NB4 (cell line): ENCODE measurements around the gene KRTAP9-1.

Experiments used
- DNase-seq: peaks from one replicate; pipeline ENCODE4 v3.0.0; 2010; ENCODE audit warnings: low read depth
- H3K4me3 ChIP-seq: one replicate; pipeline ENCODE4 v1.5.1; 2011; ENCODE audit warnings: mild to moderate bottlenecking, low read depth, low read length, moderate library complexity
- CTCF ChIP-seq: IDR thresholded peaks from one replicate; pipeline ENCODE4 v1.5.1; 2012; ENCODE audit warnings: low read depth, low read length
- MAX ChIP-seq: IDR thresholded peaks from 2 replicates; pipeline ENCODE4 v1.6.1; 2011; ENCODE audit warnings: low read depth, low read length
- MYC ChIP-seq: IDR thresholded peaks from 2 replicates; pipeline ENCODE4 v1.6.1; 2011; ENCODE audit warnings: low read depth, low read length
- POLR2A ChIP-seq: IDR thresholded peaks from 2 replicates; pipeline ENCODE4 v1.6.1; 2011; ENCODE audit warnings: mild to moderate bottlenecking; ENCODE audit not compliant: insufficient read length; ENCODE audit errors: extremely low read depth

Gene KRTAP9-1

GRCh38 chr17:41196068-41196467 is 6.4 kb downstream of the KRTAP9-1 start:
- no peak for TF ChIP-seq MAX
- no peak for TF ChIP-seq MYC
- no peak for TF ChIP-seq CTCF
- TF ChIP-seq POLR2A, result no peak
- no peak overlapping the region for H3K4me3 ChIP-seq
- no peak for DNase-seq

GRCh38 chr17:41199421-41200078 is 9.9 kb downstream of the KRTAP9-1 start:
- DNase-seq, result no peak
- no peak overlapping the region for H3K4me3 ChIP-seq
- TF ChIP-seq MAX (no peak), POLR2A (no peak), CTCF (no peak), MYC (no peak)

GRCh38 chr17:41211845-41212466 is 22.3 kb downstream of the KRTAP9-1 start:
- DNase-seq, result no peak
- H3K4me3 ChIP-seq, result no peak overlapping the region
- TF ChIP-seq MYC (no peak), MAX (no peak), POLR2A (no peak), CTCF (no peak)

GRCh38 chr17:41212524-41213169 is 23.0 kb downstream of the KRTAP9-1 start:
- peak; percentile 1 for DNase-seq
- no peak overlapping the region for H3K4me3 ChIP-seq
- TF ChIP-seq MYC, result no peak
- no peak for TF ChIP-seq POLR2A
- no peak for TF ChIP-seq MAX
- no peak for TF ChIP-seq CTCF

- TF ChIP-seq MYC (no peak), CTCF (no peak), POLR2A (no peak), MAX (no peak)
- DNase-seq, result no peak
- no peak overlapping the region for H3K4me3 ChIP-seq
Measured at GRCh38 chr17:41215681-41216080, 26.0 kb downstream of the KRTAP9-1 start.
